Central memory CD8-positive, alpha-beta T cell (primary cell): ENCODE measurements around the gene SLC16A8.
"Not testable (repeated sequence)": the region's sequence is repeated elsewhere in the genome, so short reads cannot be mapped to it uniquely, and the experiment has no call there.

ENCODE experiments used
- ATAC-seq: fragments of 150-1000 bp; cut with Tn5 transposase; replicated peaks from 2 replicates; pipeline ENCODE4 v1.10.0; 2022; ENCODE audit warnings: mild to moderate bottlenecking, moderate FRiP score, moderate number of reproducible peaks; ENCODE audit not compliant: poor library complexity, severe bottlenecking; ENCODE audit errors: extremely low read depth
- DNase-seq, 2 donors: peaks; one replicate each; pipeline ENCODE4 v3.0.0; 2021; ENCODE audit warnings: low spot score in 2 of 2
- H3K27ac Mint-ChIP-seq: one replicate; pipeline ENCODE4 v1.8.0; 2022; ENCODE audit warnings: low read depth, mild to moderate bottlenecking, moderate library complexity, mixed read lengths
- H3K27me3 Mint-ChIP-seq: one replicate; pipeline ENCODE4 v1.8.0; 2022; ENCODE audit warnings: mixed read lengths
- H3K36me3 Mint-ChIP-seq: one replicate; pipeline ENCODE4 v1.8.0; 2022; ENCODE audit warnings: mild to moderate bottlenecking, moderate library complexity, mixed read lengths; ENCODE audit not compliant: insufficient read depth
- H3K4me1 Mint-ChIP-seq: one replicate; pipeline ENCODE4 v1.8.0; 2022; ENCODE audit warnings: mixed read lengths
- H3K4me3 Mint-ChIP-seq: one replicate; pipeline ENCODE4 v1.8.0; 2022; ENCODE audit warnings: mild to moderate bottlenecking, moderate library complexity, mixed read lengths
- H3K9me3 Mint-ChIP-seq: one replicate; pipeline ENCODE4 v1.8.0; 2022; ENCODE audit warnings: mixed read lengths

The SLC16A8 gene

GRCh38 chr22:38038426-38038825, 45.6 kb downstream of the SLC16A8 start:
- ATAC-seq (no peak), DNase-seq (no peak)
- H3K27ac Mint-ChIP-seq: no peak overlapping the region

DNA sequence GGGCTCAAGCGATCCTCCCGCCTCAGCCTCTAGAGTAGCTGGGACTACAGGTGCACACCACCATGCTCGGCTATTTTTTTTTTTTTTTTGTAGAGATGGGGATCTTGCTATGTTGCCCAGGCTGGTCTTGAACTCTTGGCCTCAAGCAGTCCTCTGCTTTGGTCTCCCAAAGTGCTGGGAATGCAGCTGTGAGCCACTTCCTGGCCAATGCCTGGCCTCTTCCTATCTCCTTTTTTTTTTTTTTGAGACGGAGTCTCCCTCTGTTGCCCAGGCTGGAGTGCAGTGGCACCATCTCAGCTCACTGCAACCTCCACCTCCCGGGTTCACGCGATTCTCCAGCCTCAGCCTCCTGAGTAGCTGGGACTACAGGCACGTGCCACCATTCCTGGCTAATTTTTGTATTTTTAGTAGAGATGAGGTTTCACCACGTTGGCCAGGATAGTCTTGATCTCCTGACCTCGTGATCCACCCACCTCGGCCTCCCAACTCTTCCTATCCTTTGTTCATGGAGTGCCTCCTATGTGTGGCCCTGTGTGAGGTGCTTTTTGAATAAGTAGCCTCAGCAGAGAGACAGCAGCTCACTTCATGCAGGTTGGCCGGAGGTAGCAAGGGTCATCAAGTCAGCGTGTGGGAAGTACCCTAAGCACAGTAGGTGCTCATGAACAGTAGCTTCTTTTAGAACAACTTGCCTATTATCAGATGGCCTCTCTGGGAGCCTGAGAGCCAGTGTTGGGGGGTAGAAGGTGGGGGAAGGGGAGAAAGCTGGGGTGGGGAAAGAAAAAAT, 46.4 kb downstream of the SLC16A8 start:
- ATAC-seq: not testable (repeated sequence)

More at GRCh38 chr22:38038426-38038825, 45.6 kb downstream of the SLC16A8 start:
- Mint-ChIP-seq H3K27me3 (peaks cover 8% of the 10 kb centered on the region), H3K4me3 (no peak overlapping the region), H3K9me3 (no peaks in the 10 kb centered on the region), H3K36me3 (no peaks in the 10 kb centered on the region), H3K4me1 (peaks cover 14% of the 10 kb centered on the region)

DNA sequence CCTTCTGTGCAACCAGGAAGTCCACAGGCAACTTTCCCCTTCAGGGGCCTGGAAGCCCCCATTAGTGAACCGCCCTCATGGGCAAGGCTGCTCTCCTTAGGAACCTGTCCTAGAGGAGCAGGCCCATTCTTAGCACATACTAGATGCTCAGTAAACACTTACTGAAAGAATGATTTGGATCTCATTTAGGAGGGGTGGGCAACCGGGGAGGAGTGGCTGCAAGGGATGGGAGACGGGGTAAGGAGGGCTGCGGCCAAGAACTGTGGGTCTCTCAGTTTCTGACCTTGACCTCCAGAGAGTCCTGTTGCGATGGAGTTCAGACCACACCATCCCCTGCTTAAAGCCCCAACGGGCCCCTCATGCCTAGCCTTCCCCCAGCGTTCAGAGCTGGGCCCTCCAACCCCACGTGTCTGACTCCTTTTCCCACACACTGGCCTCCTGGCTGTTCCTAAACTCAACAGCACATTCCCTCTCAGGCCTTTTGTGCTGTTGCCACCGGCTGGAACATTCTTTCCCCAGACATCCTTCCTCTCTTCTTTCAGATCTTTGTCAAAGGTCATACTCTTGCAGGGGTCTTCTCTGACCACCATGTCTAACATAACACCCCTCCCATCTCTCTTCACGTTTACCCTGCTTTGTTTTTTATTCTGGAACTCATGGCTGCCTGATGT, 47.5 kb downstream of the SLC16A8 start:
- Mint-ChIP-seq H3K27me3 (peaks cover 8% of the 10 kb centered on the region), H3K9me3 (no peaks in the 10 kb centered on the region), H3K4me3 (no peak overlapping the region), H3K4me1 (peaks cover 14% of the 10 kb centered on the region), H3K27ac (no peak overlapping the region), H3K36me3 (no peaks in the 10 kb centered on the region)
- DNase-seq (no peak), ATAC-seq (no peak)

More for the DNA sequence above, 46.4 kb downstream of the SLC16A8 start:
- H3K9me3 Mint-ChIP-seq, H3K36me3 Mint-ChIP-seq, H3K27ac Mint-ChIP-seq, H3K27me3 Mint-ChIP-seq, H3K4me3 Mint-ChIP-seq, DNase-seq: not testable (repeated sequence)
- H3K4me1 Mint-ChIP-seq: peaks cover 14% of the 10 kb centered on the region

GRCh38 chr22:38035530-38035885, 48.5 kb downstream of the SLC16A8 start:
- Mint-ChIP-seq H3K4me1 (peaks cover 6% of the 10 kb centered on the region), H3K36me3 (no peaks in the 10 kb centered on the region), H3K9me3 (no peaks in the 10 kb centered on the region), H3K27me3 (peaks cover 1% of the 10 kb centered on the region), H3K4me3 (no peak overlapping the region), H3K27ac (no peak overlapping the region)
- DNase-seq (no peak), ATAC-seq (no peak)

DNA sequence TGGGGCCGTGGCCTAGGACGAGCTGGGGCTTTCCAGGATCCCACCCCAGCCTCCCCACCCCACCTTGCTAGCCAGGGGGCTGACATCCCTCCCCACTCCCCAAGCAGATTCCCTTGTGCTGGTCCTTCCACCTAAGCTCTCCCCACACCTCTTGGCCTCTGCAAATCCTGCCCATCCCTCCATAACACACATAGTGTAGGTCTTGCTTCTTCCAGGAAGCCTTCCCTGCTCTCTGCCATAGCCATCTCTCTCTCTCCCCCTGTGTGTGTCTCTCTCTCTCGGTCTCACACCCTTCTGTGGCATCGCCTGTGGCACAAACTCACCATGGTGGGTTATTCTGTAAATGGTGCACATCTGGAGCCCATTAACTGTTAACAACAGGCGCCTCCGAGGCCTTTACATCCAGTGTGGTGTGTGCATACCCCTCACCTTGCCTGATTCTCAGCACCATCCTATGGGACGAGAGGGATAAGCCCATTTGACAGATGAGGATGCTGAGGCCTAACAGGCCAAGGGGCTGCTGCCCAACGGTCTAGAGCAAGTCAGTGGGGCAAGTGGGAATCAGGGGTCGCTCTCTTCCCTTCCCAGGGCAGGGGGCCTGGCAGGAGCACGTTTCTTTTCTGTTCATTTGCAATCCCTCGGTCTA, 49.0 kb downstream of the SLC16A8 start:
- DNase-seq (no peak), ATAC-seq (no peak)
- H3K36me3 Mint-ChIP-seq: no peaks in the 10 kb centered on the region
- H3K27me3 Mint-ChIP-seq: no peaks in the 10 kb centered on the region
- H3K27ac Mint-ChIP-seq: peak overlapping the region; percentile 49
- peaks cover 5% of the 10 kb centered on the region for H3K4me1 Mint-ChIP-seq
- H3K4me3 Mint-ChIP-seq: no peak overlapping the region
- no peaks in the 10 kb centered on the region for H3K9me3 Mint-ChIP-seq

- Mint-ChIP-seq H3K9me3 (no peaks in the 10 kb centered on the region), H3K4me3 (no peak overlapping the region), H3K27ac (no peak overlapping the region), H3K4me1 (peaks cover 5% of the 10 kb centered on the region), H3K27me3 (no peaks in the 10 kb centered on the region), H3K36me3 (no peaks in the 10 kb centered on the region)
- DNase-seq (no peak), ATAC-seq (no peak)
Observed at GRCh38 chr22:38034278-38034882, 49.6 kb downstream of the SLC16A8 start.

- Mint-ChIP-seq H3K36me3 (no peaks in the 10 kb centered on the region), H3K9me3 (no peaks in the 10 kb centered on the region), H3K27ac (no peak overlapping the region), H3K4me1 (peaks cover 5% of the 10 kb centered on the region), H3K27me3 (no peaks in the 10 kb centered on the region), H3K4me3 (no peak overlapping the region)
- ATAC-seq: no peak
- DNase-seq: no peak
Observed at GRCh38 chr22:38033522-38034277, 50.3 kb downstream of the SLC16A8 start.

- no peak for DNase-seq
Observed at GRCh38 chr22:38032681-38033521, 51.1 kb downstream of the SLC16A8 start.

DNA sequence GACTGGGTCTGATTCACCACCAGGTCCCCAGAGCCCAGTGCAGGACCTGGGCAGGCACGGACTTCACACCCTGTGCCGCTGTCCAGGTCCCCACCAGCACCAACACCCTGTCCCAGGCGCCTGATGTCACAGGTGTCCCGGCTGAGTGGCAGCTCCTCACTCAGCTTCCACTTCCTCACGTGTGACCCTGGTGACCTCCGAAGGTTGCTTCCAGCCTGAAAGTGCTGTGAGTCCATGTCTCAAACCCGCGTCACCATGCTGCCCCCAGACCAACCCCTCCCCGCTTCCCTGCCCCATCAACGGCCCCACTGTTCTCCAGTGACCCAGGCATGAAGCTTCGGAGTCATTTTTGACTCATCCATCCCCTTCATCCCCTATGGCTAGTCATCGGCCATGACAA, 52.5 kb downstream of the SLC16A8 start:
- Mint-ChIP-seq H3K9me3 (no peaks in the 10 kb centered on the region), H3K27me3 (no peaks in the 10 kb centered on the region), H3K4me3 (no peak overlapping the region), H3K36me3 (no peaks in the 10 kb centered on the region), H3K4me1 (peaks cover 14% of the 10 kb centered on the region), H3K27ac (no peak overlapping the region)
- ATAC-seq: no peak
- no peak for DNase-seq

More at GRCh38 chr22:38032681-38033521, 51.1 kb downstream of the SLC16A8 start:
- H3K4me3 Mint-ChIP-seq: no peak overlapping the region
- H3K27me3 Mint-ChIP-seq: no peaks in the 10 kb centered on the region
- no peaks in the 10 kb centered on the region for H3K9me3 Mint-ChIP-seq
- H3K36me3 Mint-ChIP-seq: no peaks in the 10 kb centered on the region
- peaks cover 6% of the 10 kb centered on the region for H3K4me1 Mint-ChIP-seq
- no peak for ATAC-seq
- no peak overlapping the region for H3K27ac Mint-ChIP-seq

DNA sequence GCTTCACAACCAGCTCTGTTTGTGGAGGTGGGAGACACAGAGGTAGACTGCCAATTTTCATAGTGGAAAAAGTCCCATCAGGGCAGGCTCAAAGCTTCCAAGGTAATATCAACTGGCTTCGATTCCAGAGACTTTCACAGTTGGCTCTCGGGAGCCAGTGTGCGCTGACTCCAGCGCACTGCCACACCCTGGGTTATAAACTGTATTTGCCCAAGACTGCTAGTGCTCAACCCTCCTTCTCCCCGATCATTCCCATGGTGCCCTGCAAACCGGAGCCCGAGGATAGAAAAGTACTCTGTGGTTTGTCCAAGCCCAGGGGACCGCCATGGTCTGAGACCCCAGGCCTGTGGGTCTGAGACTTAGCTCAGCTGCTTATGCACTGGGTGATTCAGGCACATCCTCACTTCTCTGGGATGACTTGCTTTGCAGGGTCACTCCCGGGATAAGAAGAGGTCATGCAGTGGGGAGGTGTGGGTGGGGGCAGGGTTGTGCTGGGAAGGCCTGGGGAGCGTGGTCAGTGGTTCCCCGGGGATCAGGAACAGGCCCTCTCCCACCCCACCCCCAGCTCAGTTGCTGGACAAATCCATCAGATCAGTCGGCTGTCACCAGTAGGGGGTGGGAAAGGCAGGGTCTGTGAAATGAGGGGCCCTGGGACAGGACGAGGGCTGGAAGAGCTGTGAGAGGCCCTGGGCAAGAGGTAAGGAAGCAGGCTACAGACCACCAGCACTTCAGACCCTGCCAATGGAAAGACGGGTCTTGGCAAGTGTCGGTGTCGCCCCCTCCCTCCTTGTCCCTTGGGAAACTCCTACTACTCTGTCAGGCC, 53.5 kb downstream of the SLC16A8 start:
- no peak overlapping the region for H3K4me3 Mint-ChIP-seq
- no peaks in the 10 kb centered on the region for H3K27me3 Mint-ChIP-seq
- H3K9me3 Mint-ChIP-seq: no peaks in the 10 kb centered on the region
- DNase-seq (no peak), ATAC-seq (no peak)
- H3K36me3 Mint-ChIP-seq: no peaks in the 10 kb centered on the region
- peaks cover 14% of the 10 kb centered on the region for H3K4me1 Mint-ChIP-seq
- H3K27ac Mint-ChIP-seq: no peak overlapping the region

DNA sequence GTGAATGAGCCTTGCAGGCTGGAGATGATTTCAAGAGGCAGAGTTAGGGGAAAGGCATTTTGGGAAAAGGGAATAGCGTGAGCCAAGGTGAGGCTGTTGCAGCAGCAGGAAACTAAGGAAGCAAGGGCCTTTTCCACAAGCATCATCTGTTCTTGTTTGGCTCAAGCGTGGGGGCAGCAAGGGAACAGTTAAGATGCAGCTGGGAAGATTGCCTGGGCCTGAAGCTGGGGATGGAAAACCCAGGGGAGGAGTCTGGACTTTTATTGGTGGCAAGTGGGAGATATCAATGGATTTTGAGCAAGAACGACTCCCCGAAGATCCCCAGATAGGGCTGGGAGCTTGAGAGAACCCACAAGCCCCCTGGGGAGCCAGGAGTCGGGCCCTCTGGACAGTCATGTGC, 54.1 kb downstream of the SLC16A8 start:
- no peaks in the 10 kb centered on the region for H3K9me3 Mint-ChIP-seq
- H3K36me3 Mint-ChIP-seq: no peaks in the 10 kb centered on the region
- no peak for ATAC-seq
- no peak overlapping the region for H3K27ac Mint-ChIP-seq
- H3K4me3 Mint-ChIP-seq: no peak overlapping the region
- DNase-seq: no peak
- no peaks in the 10 kb centered on the region for H3K27me3 Mint-ChIP-seq
- H3K4me1 Mint-ChIP-seq: peaks cover 10% of the 10 kb centered on the region
